HG03064 (cell line): ENCODE data around the gene DNAJC1.

Experiments used
- ATAC-seq: cut with Tn5 transposase; IDR thresholded peaks from one replicate; pipeline ENCODE4 v1.9.1; 2021; ENCODE audit warnings: low read depth; ENCODE audit not compliant: unreplicated experiment

The DNAJC1 gene

DNA sequence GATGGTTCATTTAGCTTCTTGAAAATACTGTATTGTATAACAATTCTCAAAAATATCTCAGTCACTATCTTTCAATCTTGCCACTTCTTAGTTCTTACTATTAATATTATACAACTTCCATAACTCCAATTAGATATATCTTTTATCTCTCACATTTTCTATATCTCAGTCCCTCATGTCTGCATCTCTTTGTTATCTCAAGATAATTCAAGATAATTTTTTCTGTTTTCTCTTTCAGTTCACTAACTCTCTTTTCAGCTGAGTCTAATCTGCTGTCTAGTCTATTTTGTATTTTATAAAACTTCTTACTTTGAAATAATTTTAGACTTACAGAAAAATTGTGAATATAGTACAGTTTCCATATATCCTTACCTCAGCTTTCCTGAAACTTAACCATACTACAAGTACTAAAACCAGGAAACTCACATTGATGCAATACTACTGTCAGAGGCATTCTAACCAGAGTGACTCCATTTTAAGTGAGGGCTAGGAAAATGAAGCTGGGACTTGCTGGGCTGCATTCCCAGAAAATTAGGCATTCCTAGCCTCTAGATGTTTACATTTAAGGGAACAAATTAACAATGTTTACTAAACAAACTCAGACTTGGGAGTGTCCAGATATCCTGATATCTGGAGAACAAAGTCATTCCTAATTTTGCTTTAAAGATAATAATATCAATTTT, 38.4 kb downstream of the DNAJC1 start:
- no peak for ATAC-seq

DNA sequence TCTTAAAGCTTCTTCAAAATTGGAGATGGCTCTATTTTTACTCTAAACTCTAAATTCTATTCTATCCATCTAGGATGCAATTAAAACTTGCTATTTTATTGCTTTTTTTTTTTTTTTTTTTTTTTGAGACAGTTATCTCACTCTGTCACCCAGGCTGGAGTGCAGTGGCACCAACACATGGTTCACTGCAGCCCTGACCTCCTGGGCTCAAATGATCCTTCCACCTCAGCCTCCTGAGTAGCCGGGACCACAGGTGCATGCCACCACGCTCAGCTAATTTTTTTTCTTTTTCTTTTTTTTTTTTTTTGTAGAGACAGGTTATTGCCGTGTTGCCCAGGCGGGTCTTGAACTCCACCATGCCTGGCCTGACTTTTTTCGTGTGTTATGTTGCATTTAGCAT, 41.2 kb downstream of the DNAJC1 start:
- no peak for ATAC-seq

DNA sequence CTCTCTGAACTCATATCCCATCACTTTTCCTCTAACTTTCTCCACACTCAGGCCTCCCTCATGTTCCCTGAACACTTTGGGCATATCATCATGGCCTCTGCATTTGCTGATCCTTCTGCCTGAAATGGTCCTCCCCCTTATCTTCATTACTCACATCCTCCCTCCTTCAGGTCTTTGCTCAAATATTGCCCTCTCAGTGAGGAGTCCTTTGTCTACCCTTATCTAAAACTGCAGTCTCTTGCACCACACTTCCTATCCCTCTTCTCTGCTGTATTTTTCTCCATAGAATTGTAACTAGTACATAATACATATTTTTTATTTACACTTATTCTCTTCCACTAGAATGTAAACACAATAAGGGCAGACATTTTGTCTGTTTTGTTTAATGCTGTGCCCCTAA, 41.7 kb downstream of the DNAJC1 start:
- ATAC-seq = no peak

DNA sequence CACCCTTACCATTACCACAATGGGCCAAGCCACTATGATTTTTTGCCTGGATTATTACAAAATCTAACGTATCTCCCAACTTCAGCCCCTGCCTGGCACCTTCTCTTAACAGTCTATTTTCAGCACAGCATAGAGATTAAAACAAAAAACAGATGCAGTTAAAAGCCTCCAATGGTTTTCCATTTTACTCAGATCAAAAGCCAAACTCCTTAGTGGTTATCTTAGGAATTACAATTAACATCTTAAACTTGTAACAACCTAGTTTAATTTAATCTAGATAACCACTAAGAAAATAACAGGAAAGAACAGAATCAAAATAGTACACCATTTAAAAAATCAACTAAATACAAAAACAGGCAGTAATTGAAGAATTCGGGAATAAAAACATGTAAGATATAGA, 43.5 kb downstream of the DNAJC1 start:
- ATAC-seq = no peak

DNA sequence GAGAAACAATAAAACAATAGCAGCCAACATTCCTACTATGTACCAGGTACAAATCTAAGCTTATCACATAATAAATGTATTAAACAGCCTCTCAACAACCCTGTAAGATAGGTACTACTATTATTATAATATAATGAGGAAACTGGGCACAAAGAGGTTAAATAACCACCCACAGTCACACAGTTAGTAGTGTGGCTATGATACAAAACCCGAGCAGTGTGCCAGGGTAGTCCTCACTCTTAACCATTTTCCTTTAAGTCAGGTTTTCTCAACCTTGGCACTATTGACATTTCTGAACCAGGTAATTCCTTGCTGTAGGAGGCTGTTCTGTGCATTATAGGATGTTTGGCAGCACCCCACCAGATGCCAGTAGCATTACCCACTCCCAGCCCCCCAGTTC, 48.8 kb downstream of the DNAJC1 start:
- no peak for ATAC-seq

DNA sequence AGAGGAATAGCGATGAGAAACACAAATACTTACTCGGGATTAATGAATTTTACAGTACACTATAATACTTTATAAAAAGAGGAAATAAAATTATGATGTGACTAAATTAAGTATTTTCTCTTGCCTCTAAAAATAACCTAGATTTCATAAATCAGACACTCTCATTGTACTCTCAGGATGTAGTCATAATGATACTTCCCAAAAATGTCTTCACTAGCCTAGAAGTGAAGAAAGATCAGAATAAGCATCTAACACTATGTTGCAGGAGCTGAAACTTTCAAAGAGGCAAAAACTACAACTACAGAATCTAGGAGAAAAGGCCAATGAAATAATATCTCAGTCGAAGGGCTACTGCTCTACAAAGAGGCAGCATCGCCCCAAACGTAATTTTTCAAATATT, 49.4 kb downstream of the DNAJC1 start:
- no peak for ATAC-seq

DNA sequence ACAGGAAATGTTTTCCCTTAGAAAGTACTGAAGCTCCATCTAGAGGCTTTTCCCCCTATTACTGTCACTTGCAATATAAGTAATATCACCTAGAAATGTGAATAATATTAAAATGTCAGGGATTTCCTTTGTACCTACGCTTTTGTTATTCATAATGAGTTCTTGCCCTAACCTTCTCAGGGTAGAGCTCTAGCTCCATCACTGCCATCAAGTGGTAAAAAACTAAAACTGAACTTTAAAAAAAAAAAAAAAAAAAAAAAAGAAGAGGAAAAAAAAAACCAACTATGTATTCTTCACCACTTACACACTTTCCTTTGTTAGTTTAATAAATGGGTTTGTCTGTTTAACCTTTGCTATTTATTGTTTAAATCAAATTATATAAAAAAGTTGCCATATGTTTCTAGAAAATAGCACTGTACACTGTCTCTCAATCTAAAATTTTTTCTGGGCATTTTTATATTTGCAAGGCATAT, 49.9 kb downstream of the DNAJC1 start:
- no peak for ATAC-seq

DNA sequence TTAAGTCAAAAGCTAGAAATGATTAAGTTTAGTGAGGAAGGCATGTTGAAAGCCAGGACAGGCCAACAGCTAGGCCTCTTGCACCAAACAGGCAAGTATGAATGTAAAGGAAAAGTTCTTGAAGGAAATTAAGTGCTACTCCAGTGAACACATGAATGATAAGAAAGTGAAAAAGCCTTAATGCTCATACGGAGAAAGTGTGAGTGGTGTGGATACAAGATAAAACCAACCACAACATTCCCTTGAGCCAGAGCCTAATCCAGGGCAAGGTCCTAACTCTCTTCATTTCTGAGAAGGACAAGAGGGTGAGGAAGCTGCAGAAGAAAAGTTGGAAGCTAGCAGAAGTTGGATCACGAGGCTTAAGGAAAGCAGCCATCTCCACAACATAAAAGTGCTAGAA, 53.0 kb downstream of the DNAJC1 start:
- ATAC-seq = no peak

DNA sequence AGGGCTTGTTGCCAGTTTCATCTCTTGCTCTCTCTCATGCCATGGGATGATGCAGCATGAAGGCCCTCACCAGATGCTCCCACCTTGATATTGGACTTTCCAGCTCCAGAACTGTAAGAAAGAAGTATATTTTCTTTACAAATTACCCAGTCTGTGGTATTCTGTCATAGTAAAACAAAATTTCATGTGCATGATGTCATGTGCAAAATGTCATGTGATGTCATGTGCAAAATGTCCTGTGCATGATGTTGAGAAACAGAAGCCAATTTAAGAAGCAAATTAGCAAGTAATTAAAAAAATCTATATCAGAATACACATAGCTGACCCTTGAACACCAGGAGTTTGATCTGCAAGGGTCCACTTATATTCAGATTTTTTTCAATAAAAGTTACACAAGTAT, 56.6 kb downstream of the DNAJC1 start:
- ATAC-seq = no peak

DNA sequence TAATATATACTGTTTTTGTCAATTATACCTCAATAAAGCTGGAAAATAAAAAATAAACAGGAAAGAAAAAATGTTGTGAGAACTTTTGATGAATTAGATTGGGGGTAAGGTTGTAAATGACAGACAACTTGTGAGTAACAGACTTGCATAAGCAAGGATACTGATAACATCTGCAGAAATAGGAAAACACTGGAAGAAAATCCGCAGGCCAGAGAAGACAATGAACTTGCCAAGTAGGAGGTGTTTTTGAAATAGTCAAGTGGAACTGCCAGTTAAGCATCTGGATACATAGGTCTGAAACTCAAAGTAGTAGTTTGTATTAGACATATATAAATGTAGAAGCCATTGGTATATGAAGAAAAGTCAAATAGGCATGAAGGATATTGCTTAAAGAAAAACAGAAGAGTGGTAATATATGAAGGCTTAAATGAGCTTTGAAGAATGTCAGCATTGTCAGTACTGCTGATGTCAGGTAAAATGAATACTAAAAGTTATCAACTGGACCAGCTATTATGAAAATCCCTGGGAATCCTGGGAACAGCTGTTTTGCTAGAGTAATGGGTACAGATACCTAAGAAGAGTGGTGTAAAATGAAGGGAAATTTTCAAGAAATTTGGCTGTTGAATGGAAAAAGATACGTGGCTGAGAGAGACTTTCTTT, 58.7 kb downstream of the DNAJC1 start:
- ATAC-seq = no peak

DNA sequence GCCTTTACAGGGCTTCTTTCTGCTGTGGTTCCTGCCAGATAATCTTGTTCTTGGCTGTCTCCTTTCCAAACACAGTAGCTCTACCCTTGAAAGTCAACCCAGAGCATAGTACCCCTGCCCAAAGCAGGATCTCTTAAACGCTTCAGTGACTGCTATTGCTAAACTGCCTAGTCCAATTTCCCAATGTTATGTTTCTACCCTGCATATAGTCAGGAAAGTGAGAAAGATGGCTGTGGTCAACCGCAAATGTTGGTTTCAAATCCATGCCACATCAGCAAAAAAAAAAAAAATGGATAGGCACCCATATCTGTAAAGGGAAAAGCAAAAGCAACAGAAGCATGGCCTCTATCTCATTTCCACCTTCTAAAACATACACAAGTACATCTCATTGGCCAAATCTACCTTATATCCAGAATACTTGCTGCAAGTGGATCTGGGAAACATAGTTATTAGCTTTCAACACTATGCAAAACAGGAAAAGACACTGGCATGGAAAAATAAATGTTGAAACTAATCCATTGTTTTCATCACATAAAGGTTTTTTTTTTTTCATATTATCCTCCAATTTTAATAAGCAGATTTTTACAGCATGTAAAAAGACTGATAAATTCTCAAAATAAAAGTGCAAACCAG, 59.8 kb downstream of the DNAJC1 start:
- no peak for ATAC-seq

DNA sequence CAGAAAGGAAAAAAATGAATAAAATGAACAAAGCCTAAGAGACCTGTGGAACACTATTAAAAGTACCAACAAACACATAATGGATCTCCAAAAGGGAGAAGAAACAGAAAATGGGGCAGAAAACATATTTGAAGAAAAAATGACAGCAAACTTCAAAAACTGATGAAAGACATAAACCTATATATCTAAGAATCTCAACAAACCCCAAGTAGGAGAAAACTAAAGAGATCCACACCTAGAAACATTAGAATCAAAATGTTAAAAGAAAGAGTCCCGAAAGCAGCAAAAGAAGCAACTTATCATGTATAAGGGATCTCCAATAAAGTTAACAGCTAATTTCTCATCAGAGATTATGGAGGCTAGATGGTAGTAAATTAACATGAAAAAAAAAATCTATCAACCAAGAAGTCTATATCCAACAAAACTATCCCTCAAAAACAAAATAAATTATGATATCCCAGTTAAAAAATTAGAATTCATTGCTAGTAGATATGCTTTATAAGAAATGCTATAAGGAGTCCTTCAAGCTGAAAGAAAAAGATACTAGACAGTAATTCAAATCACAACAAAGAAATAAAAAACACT, 68.0 kb downstream of the DNAJC1 start:
- no peak for ATAC-seq

DNA sequence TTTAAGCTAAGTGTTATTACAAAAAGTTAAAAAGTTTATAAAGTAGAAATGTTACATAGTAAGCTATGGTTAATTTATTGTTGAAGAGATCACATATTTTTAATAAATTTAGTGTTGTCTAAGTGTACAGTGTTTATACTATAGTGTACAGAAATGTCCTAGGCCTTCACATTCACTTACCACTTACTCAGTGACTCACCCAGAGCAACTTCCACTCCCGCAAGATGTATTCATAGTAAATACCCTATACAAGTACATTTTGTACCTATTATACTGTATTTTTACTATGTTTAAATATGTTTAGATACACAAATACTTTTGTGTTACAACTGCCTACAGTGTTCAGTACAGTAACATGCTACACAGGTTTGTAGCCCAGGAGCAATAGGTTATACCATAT, 69.2 kb downstream of the DNAJC1 start:
- no peak for ATAC-seq

DNA sequence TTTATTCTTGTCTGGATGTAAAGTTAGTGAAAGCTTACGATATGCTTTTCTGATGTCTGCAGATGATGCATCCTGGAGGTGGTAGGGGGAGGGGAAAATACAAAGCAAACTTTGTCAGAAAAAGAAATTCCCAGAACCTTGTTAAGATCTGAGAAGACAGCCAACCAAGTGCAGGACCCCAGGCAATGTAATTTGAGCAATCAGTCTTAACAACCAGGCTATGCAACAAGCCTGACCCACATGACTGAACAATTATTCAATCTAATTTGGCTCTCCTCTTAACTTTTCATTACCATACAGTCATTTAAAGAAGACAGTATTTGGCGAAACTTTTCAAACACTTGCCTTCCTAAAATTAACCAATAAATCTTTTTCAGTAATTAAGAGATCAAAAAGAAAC, 74.5 kb downstream of the DNAJC1 start:
- no peak for ATAC-seq

DNA sequence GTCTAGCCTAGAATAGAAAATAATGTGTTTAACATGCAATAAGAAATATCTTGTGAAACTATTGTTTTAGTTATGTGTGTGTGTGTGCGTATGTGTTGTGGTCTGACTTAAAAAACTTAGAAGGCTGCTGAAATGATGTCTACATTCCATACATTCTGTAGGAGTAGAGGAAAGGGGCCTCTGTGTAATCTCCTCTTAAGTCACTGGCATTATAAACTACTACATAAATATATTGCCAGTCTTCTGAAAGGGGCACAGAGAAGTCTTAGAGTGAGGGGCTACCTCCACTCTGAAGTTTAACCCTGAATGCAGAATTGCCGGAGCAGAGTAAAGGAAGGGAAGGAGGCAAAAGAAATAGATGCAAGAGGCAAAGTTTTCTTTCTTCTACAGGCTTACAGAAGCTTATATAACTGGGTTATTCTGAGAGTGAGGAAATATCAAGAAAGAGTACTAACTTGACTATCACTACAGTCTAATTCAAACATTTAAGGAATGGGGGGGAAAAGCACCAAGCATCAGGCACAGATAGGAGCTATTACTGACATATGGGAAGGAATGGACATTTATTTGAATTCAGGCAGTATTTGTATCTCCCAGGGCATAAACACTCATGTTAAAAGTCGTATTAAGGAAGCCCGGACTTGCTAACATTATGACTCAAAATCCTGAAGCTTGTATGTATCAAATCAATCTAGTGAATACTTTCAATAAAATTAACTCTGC, 75.7 kb downstream of the DNAJC1 start:
- no peak for ATAC-seq

DNA sequence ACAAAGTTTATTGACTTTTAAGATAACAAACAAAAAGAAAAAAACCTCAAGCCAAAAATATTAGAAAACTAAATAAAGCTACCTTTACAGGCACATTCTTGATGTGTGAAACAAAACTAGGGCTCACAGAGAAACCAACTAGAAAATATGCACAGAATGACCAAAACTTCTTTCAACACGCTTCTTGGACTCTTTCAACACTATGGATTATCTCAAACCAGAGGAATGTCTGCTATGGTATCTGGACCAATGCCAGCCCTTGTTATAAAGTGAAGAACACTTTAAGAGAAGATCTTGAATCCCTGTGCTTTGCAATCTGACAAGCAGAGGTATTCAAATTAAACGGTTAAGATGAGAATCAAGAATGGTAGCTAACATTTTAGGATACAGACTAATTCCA, 76.6 kb downstream of the DNAJC1 start:
- ATAC-seq = no peak

DNA sequence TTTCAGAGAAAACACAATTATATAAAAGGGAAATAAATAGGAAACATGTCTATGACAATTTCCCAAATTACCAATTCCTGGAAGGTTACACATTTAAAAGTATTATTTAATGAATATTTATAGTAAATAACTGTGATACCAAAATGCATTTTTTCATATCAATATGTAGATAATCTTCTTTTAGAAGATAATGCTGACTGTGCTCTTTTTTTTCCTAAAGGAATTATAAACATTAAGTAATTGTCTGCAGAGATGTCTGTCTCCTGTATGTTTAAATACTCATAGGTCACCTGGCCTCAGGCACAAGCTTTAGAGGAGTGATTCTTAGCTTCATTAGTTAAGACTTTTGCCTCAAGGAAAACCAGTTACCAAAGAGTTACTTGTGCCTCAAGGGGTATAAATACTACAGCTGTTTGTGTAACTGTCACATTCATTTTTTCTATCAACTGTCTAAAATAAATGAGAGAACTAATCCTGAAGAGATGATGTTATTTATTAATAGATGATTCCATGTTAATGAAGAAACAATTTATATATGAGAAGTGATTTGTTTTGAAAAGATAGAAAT, 77.1 kb downstream of the DNAJC1 start:
- ATAC-seq = no peak

DNA sequence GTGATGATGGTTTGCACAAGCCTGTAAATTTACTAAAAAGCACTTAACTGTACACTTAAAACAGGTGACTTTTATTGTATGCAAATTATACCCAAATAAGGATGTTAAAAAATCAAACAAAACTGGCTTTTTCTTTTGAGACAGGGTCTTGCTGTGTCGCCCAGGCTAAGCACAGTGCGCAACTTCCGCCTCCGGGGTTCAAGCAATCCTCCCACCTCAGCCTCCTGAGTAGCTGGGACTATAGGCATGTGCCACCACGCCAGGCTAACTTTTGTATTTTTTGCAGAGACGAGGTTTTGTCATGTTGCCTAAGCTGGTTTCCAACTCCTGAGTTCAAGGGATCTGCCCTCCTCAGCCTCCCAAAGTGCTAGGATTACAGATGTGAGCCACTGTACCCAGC, 77.7 kb downstream of the DNAJC1 start:
- ATAC-seq = no peak

DNA sequence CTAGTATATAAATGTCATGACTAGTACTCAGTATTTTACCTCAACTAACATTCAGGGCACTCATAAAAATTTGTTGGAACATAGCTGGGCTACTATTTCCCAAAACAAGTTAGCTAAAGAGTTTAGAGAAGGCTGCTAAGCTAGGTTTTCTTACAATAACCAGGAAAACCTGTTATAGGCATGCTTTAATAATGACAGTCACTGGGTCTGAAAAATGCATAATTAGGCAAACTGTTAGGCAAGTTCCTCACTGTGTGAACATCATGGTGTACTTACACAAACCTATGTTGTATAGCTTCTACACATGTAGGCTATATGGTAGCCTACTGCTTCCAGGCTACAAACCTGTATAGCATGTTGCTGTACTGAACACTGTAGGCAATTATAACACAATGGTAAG, 79.0 kb downstream of the DNAJC1 start:
- no peak for ATAC-seq

DNA sequence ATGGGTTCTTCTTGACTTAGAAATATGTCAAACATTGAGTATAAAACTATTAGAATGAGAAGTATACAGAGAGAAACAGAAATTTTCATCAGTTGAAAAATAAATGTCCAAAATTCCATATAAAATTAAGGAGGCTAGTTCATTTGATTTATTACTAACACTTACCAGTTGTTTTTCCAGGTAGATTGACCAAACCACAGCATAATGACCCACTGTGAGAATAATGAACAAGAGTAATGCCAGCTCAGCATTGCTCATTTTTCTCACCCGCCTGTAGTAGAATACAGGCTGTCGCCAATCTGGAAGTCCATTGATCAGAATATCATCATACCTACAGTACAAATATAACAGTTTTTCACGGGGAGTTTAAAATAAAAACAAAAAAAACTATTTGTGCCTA, 82.9 kb downstream of the DNAJC1 start:
- ATAC-seq = no peak

DNA sequence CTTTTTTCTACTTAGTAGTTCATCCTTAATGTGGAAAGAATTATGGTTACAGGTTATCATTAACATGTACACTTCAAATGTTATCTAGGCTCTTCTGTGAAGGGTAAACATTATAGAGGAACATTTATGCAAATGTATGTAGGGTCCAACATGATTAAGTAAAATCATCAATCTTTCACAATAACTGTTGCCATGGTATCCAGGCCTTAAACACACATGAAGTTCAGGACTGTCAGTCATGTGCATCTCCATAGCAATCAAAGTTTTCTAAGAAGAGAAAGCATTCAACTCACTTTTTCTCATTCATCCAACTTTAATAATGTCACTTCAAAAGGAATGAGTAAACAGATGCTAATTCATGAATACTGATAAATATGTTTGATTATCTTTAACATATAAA, 83.6 kb downstream of the DNAJC1 start:
- no peak for ATAC-seq
